ENCODE data around the gene SPEF1. TPM values are rescaled to one million over a fixed set of nuclear protein-coding genes. Genes with fewer than 3 reads are reported as not detected.

The SPEF1 gene
- total and polyA plus RNA-seq, 2 of the 13 experiments (the other 11 are each of a cell fraction or from before 2014, with no cell fraction given) = 0.11 to 0.27 TPM

- TF ChIP-seq AKAP8 (CRISPR knock-in tag; IDR thresholded peaks at IDR 0.05) (0 out of 2 replicates have a peak, but pooled peaks have one; percentile 36), ZNF143 (CRISPR knock-in tag; IDR thresholded peaks at IDR 0.05) (no peak), SALL1 (CRISPR knock-in tag; IDR thresholded peaks at IDR 0.05) (peak; percentile 33; the same call in 1 of the 2 replicates), ZFY (CRISPR knock-in tag; IDR thresholded peaks at IDR 0.05) (peak; percentile 27; the same call in 1 of the 2 replicates), STAG1 (CRISPR knock-in tag; IDR thresholded peaks at IDR 0.05) (peak; percentile 85), RAD21 (CRISPR knock-in tag; IDR thresholded peaks at IDR 0.05) (peak; percentile 84), KMT2A (CRISPR knock-in tag; IDR thresholded peaks at IDR 0.05) (peak; percentile 36; the same call in 1 of the 2 replicates), ZNF414 (CRISPR knock-in tag; IDR thresholded peaks at IDR 0.05) (0 out of 2 replicates have a peak, but pooled peaks have one; percentile 31), ZFX (CRISPR knock-in tag; IDR thresholded peaks at IDR 0.05; ENCODE audit: low read depth) (0 out of 2 replicates have a peak, but pooled peaks have one; percentile 35), THAP7 (CRISPR knock-in tag; IDR thresholded peaks at IDR 0.05) (0 out of 2 replicates have a peak, but pooled peaks have one; percentile 23), TGIF2 (CRISPR knock-in tag; IDR thresholded peaks at IDR 0.05) (no peak), TFAP4 (IDR thresholded peaks at IDR 0.05; ENCODE audit: borderline replicate concordance, low read depth) (peak; percentile 77; the same call in 1 of the 2 replicates), SMARCC2 (IDR thresholded peaks at IDR 0.05) (no peak), LCORL (IDR thresholded peaks at IDR 0.05) (no peak), LCORL (CRISPR knock-in tag; IDR thresholded peaks at IDR 0.05) (peak; percentile 63; the same call in 1 of the 2 replicates), ZNF234 (CRISPR knock-in tag; conservative IDR thresholded peaks at IDR 0.05) (no peak), RBM39 (IDR thresholded peaks at IDR 0.05; ENCODE audit: low read depth, low read length, poor library complexity, severe bottlenecking) (no peak), MEF2D (CRISPR knock-in tag; IDR thresholded peaks at IDR 0.05) (peak; percentile 32; the same call in 1 of the 2 replicates), ZNF574 (CRISPR knock-in tag; IDR thresholded peaks at IDR 0.05) (peak; percentile 68; the same call in 1 of the 2 replicates), IRF2 (CRISPR knock-in tag; IDR thresholded peaks at IDR 0.05) (peak; percentile 27; the same call in 1 of the 2 replicates)
These were observed 28.1 kb downstream of the SPEF1 start (continued) for GRCh38 chr20:3753098-3753497.
